ENCODE results near the gene KCNK10.

GRCh38 chr14:88188745-88189416 lies 134.2 kb downstream of the KCNK10 start:
- no peak for TF ChIP-seq CTCF (IDR thresholded peaks at IDR 0.05)
- no peak for TF ChIP-seq EZH2 (IDR thresholded peaks at IDR 0.05; ENCODE audit: borderline replicate concordance, insufficient read depth, low read depth, low read length, poor library complexity, severe bottlenecking)
